ENCODE measurements around the gene TST. TPM values are rescaled to one million over a fixed set of nuclear protein-coding genes. Genes with fewer than 3 reads are reported as not detected.

The TST gene
- total and polyA plus RNA-seq, 2 donors (not counting 1 experiment from before 2014, with no cell fraction given), result 1.4 to 5.9 TPM

- no peaks in the 10 kb centered on the region for H3K36me3 ChIP-seq (replicated peaks in 1 of 2; ENCODE audit: control extremely low read depth in 1 of 2, control insufficient read depth in 1 of 2, extremely low read depth in 1 of 2, insufficient read depth in 2 of 2, low read length in 1 of 2)
- no peak overlapping the region for H3K27ac Mint-ChIP-seq
- ATAC-seq (ENCODE audit: low read depth) (no peak), DNase-seq (no peak)
- H3K4me3 ChIP-seq (ENCODE audit: control extremely low read depth in 1 of 5, extremely low read depth in 1 of 5, insufficient read depth in 1 of 5, low read depth in 2 of 5, low read length in 4 of 5), result no peak overlapping the region
- no peak overlapping the region for H3K27ac ChIP-seq (ENCODE audit: low read length in 2 of 2)
- peaks cover 0 to 11% (median 0%) of the 10 kb centered on the region in 4 experiments for H3K27me3 ChIP-seq (replicated peaks in 1 of 4; ENCODE audit: control extremely low read depth in 1 of 4, control insufficient read depth in 3 of 4, insufficient read depth in 4 of 4, low read length in 3 of 4)
- H4K20me1 ChIP-seq (ENCODE audit: control insufficient read depth, insufficient read depth, low read length, poor library complexity, severe bottlenecking), result no peaks in the 10 kb centered on the region
- no peaks in the 10 kb centered on the region for H3K9me3 Mint-ChIP-seq (ENCODE audit: insufficient read depth)
- WGBS (ENCODE audit: insufficient coverage), result 76% methylated on average over 10 of the region's 14 CpGs
- H3K27me3 Mint-ChIP-seq, result peaks cover 36% of the 10 kb centered on the region
- no peaks in the 10 kb centered on the region for H3K4me1 ChIP-seq (ENCODE audit: control insufficient read depth in 2 of 2, insufficient read depth in 2 of 2, low read length in 2 of 2)
- H3K4me3 Mint-ChIP-seq, result no peak overlapping the region
- no peaks in the 10 kb centered on the region for H3K4me1 Mint-ChIP-seq
- no peak overlapping the region for H3K4me2 ChIP-seq (replicated peaks; ENCODE audit: low read depth, low read length, poor library complexity, severe bottlenecking)
- intact Hi-C loops (cut with micrococcal nuclease), result no loop called here
- no peaks in the 10 kb centered on the region for H3K9me3 ChIP-seq (ENCODE audit: control extremely low read depth in 1 of 3, control insufficient read depth in 2 of 3, insufficient read depth in 1 of 3, low read length in 2 of 3)
- CTCF ChIA-PET, result no interaction called here
- no peak overlapping the region for H2AFZ ChIP-seq (ENCODE audit: insufficient read depth, low read depth, low read length, poor library complexity, severe bottlenecking)
- POLR2A ChIA-PET, result no interaction called here
- H3K9ac ChIP-seq (ENCODE audit: low read length), result no peak overlapping the region
- H3K79me2 ChIP-seq (ENCODE audit: control insufficient read depth, insufficient read depth, low read length), result no peaks in the 10 kb centered on the region
- TF ChIP-seq CTCF (IDR thresholded peaks at IDR 0.05), result no peak
- TF ChIP-seq EZH2 (IDR thresholded peaks at IDR 0.05; ENCODE audit: borderline replicate concordance, insufficient read depth, low read depth, low read length, poor library complexity, severe bottlenecking), result no peak
Observed at GRCh38 chr22:37037669-37038068, 18.4 kb upstream of the TST start.

GRCh38 chr22:37036655-37037377 lies 17.6 kb upstream of the TST start:
- H3K27me3 Mint-ChIP-seq, result peaks cover 36% of the 10 kb centered on the region

More at GRCh38 chr22:37036655-37037377, 17.6 kb upstream of the TST start:
- Histone ChIP-seq H3K9me3 (ENCODE audit: control extremely low read depth in 1 of 3, control insufficient read depth in 2 of 3, insufficient read depth in 1 of 3, low read length in 2 of 3) (no peaks in the 10 kb centered on the region), H3K4me2 (replicated peaks; ENCODE audit: low read depth, low read length, poor library complexity, severe bottlenecking) (no peak overlapping the region), H3K9ac (ENCODE audit: low read length) (no peak overlapping the region), H2AFZ (ENCODE audit: insufficient read depth, low read depth, low read length, poor library complexity, severe bottlenecking) (no peak overlapping the region), H3K4me3 (ENCODE audit: control extremely low read depth in 1 of 5, extremely low read depth in 1 of 5, insufficient read depth in 1 of 5, low read depth in 2 of 5, low read length in 4 of 5) (no peak overlapping the region), H3K79me2 (ENCODE audit: control insufficient read depth, insufficient read depth, low read length) (no peaks in the 10 kb centered on the region), H3K27ac (ENCODE audit: low read length in 2 of 2) (no peak overlapping the region), H3K36me3 (replicated peaks in 1 of 2; ENCODE audit: control extremely low read depth in 1 of 2, control insufficient read depth in 1 of 2, extremely low read depth in 1 of 2, insufficient read depth in 2 of 2, low read length in 1 of 2) (no peaks in the 10 kb centered on the region), H4K20me1 (ENCODE audit: control insufficient read depth, insufficient read depth, low read length, poor library complexity, severe bottlenecking) (no peaks in the 10 kb centered on the region), H3K27me3 (replicated peaks in 1 of 4; ENCODE audit: control extremely low read depth in 1 of 4, control insufficient read depth in 3 of 4, insufficient read depth in 4 of 4, low read length in 3 of 4) (peaks cover 0 to 11% (median 0%) of the 10 kb centered on the region in 4 experiments), H3K4me1 (ENCODE audit: control insufficient read depth in 2 of 2, insufficient read depth in 2 of 2, low read length in 2 of 2) (no peaks in the 10 kb centered on the region)
- intact Hi-C loops (cut with micrococcal nuclease), result no loop called here
- no peak for TF ChIP-seq EZH2 (IDR thresholded peaks at IDR 0.05; ENCODE audit: borderline replicate concordance, insufficient read depth, low read depth, low read length, poor library complexity, severe bottlenecking)
- TF ChIP-seq CTCF (IDR thresholded peaks at IDR 0.05), result no peak
- DNase-seq, result no peak
- Mint-ChIP-seq H3K4me1 (no peaks in the 10 kb centered on the region), H3K4me3 (no peak overlapping the region), H3K9me3 (ENCODE audit: insufficient read depth) (no peaks in the 10 kb centered on the region), H3K27ac (no peak overlapping the region)
- POLR2A ChIA-PET, result no interaction called here
- CTCF ChIA-PET, result no interaction called here
- ATAC-seq (ENCODE audit: low read depth), result no peak
- 84% methylated on average over 10 of the region's 11 CpGs for WGBS (ENCODE audit: insufficient coverage)
